NCI-H1048 (cell line): ENCODE data around the gene NOP10.
"Not testable (repeated sequence)": the region's sequence is repeated elsewhere in the genome, so short reads cannot be mapped to it uniquely, and the experiment has no call there.

Experiments
- DNase-seq: peaks from one replicate; lab custom pipeline; 2025; lab: John Stamatoyannopoulos, UW

Gene NOP10

GRCh38 chr15:34358948-34359347 is 16.0 kb upstream of the NOP10 start:
- no peak for DNase-seq

- no peak for DNase-seq
Observed at GRCh38 chr15:34358367-34358766, 15.4 kb upstream of the NOP10 start.

- no peak for DNase-seq
Observed at GRCh38 chr15:34357653-34358052, 14.7 kb upstream of the NOP10 start.

DNA sequence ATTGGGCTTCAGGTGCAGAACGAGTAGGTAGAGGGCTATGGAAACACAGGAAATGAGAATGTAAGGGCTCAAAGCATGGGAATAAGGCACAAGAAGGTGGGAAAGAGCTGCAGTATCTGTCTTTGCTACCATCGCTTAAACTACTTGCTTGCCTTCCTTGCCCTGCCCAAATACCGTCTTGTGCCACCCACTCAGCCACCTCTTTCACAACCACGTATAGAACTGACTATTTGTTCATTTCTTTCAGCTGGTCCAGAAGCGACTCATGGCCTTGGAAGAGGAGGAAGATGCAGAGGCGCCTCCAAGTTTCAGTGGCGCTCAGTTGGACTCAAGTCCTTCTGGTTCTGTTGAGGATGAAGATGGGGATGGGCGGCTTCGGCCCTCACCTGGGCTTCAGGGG is 12.3 kb upstream of the NOP10 start:
- no peak for DNase-seq

DNA sequence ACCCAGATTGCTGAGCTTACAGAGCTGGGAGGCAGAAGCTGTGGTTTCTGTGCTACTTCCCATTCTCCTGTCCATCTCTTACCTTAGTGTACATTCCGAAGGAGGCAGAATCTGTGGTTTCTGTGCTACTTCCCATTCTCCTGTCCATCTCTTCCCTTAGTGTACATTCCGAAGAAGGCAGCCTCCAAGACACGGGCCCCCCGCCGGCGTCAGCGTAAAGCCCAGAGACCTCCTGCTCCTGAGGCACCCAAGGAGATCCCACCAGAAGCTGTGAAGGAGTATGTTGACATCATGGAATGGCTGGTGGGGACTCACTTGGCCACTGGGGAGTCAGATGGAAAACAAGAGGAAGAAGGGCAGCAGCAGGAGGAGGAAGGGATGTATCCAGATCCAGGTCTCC is 11.3 kb upstream of the NOP10 start:
- no peak for DNase-seq

GRCh38 chr15:34353627-34354026 is 10.7 kb upstream of the NOP10 start:
- no peak for DNase-seq

- not testable (repeated sequence) for DNase-seq
Observed at GRCh38 chr15:34352996-34353395, 10.1 kb upstream of the NOP10 start.

GRCh38 chr15:34349769-34350168 is 6.8 kb upstream of the NOP10 start:
- no peak for DNase-seq

DNA sequence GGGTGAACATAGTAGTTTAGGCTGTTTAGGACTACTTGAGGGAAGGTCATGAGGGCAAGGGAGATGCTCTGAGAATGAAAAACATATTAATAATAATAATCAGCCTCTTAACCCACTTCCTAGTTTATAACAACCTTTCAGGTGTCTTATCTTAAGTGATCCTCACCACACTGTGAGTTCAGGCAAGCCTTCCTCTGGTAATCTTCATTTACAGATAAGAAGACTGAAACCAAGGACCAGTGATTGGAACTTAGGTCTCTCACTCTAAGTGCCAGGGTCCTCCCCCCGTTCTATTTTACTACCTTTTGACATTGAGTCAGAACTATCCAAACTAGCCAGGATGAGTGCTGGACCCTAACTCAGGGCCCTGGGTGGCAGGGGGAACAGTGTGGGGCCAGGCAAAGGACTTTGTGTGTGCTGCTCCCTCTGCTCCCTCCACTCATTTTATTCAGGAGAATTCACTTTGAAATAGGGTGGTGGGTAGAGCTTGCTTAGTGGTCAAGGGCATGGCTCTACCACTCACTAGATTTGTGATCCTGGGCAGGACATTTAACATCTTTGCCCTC is 5.9 kb upstream of the NOP10 start:
- DNase-seq, result no peak

- no peak for DNase-seq
Observed at GRCh38 chr15:34347951-34348638, 5.2 kb upstream of the NOP10 start.

DNA sequence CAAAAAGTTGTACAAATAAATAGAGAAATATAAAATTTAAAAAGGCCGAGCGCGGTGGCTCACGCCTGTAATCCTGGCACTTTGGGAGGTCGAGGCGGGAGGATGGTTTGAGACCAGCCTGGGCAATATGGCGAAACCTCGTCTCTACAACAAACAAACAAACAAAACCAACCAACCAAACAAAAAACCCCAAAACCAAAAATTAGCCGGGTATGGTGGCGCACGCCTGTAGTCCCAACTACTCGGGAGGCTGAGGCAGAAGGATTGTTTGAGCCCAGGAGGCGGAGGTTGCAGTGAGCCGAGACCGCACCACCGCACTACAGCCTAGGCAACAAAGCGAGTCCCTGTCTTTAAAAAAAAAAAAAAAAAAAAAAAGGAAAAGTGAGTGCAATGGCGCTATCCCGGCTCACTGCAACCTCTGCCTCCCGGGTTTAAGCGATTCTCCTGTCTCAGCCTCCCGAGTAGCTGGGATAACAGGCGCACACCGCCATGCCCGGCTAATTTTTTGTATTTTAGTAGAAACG is 661 bp downstream of the NOP10 start:
- not testable (repeated sequence) for DNase-seq

DNA sequence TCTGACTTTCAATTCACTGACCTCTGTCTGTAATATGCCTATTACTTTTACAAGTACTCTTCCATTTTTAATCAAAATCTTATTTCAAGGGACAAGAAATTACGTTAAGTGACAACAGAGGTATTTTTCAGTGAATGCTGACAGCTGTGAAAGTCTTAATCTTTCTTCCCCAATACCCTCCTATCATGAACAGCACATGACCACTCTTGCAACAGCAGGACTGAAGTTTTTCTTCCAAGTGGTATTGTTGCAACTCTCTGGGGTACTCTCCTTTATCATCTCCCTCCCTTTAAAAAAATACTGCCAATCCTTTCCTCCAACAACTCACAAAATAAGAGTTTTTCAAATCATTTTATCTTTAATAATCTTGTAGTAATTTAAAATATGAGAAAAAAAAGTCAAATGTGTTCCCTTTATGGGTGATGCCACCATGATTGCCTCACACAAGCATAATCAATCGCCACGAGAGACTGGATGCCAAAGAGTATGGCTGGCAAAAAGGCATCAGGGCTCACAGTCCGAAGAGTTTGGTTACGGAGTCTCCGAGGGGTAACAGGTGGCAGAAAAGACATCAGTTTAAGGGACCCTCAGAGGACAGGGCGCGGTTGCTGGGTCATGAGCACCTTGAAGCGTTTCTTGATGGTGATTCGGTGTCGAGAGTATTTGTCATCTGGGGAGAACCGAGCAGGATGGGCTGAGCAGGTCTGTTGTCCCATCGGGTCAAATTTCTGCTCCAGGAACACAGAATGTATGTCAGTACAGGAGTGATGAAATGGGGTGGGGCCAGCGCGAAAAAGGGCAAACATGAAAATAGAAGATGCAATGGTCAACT is 1.3 kb downstream of the NOP10 start:
- DNase-seq, result no peak

DNA sequence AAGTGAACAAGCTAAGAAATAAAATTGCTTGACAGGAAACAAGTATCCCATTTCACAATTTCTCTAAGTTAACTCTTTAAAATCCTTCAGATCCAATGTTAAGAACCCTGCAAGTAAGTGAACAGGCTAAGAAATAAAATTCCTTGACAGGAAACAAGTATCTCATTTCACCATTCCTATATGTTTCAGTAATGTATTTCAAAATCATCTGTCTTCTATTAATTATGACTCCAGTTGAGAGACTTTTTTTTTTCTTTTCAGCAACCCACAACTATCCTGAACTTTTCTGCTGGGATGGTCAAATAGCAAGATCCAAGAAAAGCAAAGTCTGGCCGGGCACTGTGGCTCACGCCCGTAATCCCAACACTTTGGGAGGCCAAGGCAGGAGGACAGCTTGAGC is 3.0 kb downstream of the NOP10 start:
- no peak for DNase-seq

GRCh38 chr15:34338347-34338746 is 4.6 kb downstream of the NOP10 start:
- no peak for DNase-seq

DNA sequence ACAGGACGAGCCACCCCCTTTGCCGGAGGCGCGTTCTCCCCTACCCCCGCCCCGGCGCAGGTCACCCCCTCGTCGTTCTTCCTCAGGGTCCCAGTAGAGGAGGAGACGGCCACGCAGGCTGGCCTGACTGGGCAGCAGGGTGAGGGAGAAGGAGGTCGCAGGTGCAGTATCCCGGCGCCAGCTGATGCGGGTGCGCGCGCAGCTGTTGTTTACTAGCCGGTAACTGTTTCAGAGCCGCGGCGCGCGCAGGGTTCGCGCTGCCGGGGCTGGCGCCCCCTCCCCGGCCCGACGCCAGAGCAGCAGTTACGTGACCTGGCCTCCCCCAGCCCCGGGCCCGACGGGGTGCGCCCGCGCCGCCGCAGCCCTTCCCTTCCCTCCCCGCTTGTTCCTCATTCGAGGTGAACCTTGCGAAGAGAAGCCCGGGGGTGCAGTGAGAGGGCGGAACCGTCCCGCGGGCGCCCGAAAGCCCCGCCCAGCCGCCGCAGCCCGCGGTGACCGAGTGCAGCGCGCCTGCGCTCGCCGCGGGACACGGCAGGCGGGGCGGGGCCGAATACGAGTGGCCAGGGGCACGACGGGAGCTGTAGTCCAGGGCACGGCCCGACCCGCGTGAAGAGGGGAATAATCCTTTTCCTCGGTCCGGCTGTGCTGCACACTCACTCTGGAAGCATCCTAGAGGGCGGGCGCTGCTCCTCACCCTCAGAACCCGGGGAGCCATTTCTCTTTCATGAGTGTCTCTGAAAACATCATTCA is 5.2 kb downstream of the NOP10 start, which contains the start of gene SLC12A6:
TSS of gene SLC12A6 (minus strand) at position 225 of the 750 bp plus-strand sequence. CDS start 1,101 bp downstream, outside the sequence.
- peak; percentile 67 for DNase-seq

GRCh38 chr15:34336991-34337556 is 5.9 kb downstream of the NOP10 start:
- DNase-seq, result no peak

DNA sequence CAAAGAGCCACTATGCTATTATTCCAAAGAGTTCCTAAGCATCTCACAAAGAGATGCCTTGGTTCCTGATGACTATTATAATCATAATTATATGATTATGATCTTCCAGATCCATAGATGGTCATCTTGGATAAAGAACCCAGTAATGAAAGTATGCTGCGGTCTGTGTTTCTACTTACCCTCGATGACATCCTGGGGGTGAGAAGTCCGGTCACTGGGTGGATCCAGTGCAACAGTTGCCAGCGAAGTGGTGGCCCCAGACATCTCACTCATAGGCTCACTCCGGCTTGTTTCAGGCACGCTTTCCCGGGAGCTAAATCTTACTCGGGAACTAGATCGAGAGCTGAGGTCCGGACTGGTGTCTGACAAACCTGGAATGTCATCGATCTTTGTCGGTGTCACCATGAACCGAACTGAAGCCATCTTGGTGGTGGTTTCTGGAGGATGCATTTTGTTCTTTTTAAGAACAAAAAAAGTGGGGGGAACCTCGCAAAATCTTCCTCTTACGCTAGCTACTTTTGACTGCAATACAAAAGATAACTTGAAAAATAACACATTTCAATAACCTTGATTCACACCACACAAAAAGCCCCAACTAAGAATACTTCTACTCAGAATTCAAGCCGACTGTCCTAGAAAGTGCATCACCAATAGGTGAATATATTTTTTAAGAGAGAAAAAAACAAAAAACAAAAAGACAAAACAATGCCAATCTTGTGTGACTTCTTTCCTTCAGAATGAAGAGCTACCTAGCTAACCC is 6.5 kb downstream of the NOP10 start:
- DNase-seq, result no peak

- DNase-seq, result no peak
Observed at GRCh38 chr15:34335176-34336032, 7.5 kb downstream of the NOP10 start.

DNA sequence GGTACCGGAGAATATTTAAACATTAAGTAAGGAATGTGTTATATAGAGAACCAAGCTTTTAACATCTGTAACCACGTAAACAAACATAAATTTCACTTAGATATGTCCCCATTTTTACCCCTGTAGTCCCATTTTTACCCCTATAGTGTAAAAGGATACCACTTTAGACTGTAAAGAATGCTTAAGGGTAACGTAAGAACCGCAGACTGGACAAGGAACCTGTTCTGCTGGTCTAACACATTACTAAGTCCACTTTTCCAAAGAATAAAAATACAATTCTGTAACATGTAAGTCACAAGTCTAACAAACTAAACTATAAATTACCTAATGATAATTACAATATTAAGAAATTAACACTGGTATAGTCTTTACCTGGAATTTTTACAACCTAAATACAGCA is 8.3 kb downstream of the NOP10 start:
- no peak for DNase-seq

- DNase-seq, result no peak
Observed at GRCh38 chr15:34332553-34333120, 10.3 kb downstream of the NOP10 start.
